AG09309 (cell line): Measurements from ENCODE around the gene RAPGEF4.

Source experiments
- DNase-seq: peaks from one replicate; pipeline ENCODE4 v3.0.0-alpha.2; 2010; ENCODE audit warnings: low read depth
- H3K4me3 ChIP-seq: 2 replicates; pipeline ENCODE4 v1.5.1; 2011; ENCODE audit warnings: mild to moderate bottlenecking, low read depth, low read length, moderate library complexity; ENCODE audit not compliant: control insufficient read depth
- TF ChIP-seq, protein P1 (sequence below): IDR thresholded peaks from 2 replicates; pipeline ENCODE4 v1.5.1; 2011; ENCODE audit warnings: mild to moderate bottlenecking, low read depth, low read length, inconsistent platforms; ENCODE audit not compliant: insufficient read depth, control insufficient read depth; ENCODE audit errors: missing control alignments

RAPGEF4 gene

GRCh38 chr2:172725746-172726145, 9.9 kb upstream of the RAPGEF4 start:
- DNase-seq: no peak
- TF ChIP-seq, protein P1, sequence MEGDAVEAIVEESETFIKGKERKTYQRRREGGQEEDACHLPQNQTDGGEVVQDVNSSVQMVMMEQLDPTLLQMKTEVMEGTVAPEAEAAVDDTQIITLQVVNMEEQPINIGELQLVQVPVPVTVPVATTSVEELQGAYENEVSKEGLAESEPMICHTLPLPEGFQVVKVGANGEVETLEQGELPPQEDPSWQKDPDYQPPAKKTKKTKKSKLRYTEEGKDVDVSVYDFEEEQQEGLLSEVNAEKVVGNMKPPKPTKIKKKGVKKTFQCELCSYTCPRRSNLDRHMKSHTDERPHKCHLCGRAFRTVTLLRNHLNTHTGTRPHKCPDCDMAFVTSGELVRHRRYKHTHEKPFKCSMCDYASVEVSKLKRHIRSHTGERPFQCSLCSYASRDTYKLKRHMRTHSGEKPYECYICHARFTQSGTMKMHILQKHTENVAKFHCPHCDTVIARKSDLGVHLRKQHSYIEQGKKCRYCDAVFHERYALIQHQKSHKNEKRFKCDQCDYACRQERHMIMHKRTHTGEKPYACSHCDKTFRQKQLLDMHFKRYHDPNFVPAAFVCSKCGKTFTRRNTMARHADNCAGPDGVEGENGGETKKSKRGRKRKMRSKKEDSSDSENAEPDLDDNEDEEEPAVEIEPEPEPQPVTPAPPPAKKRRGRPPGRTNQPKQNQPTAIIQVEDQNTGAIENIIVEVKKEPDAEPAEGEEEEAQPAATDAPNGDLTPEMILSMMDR: no peak
- H3K4me3 ChIP-seq: no peak overlapping the region

GRCh38 chr2:172726172-172726735, 9.4 kb upstream of the RAPGEF4 start:
- no peak overlapping the region for H3K4me3 ChIP-seq
- TF ChIP-seq, protein P1: no peak
- no peak for DNase-seq

DNA sequence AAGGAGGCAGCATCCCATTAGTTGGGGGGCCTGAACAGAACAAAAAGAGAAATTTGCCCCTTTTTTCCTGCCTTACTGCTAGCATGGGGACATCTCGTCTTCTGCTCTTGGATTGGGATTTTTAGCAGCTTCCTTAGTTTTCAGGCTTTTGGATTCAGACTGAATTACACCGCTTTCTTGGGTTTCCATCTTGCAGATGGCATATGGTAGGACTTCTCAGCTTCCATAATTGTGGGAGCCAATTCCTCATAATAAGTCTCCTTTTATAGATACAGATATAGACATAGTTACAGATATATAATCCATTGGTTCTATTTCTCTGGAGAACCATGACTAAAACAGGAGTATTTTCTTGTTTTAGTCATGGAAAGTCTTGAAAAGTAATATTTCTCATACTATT, 5.2 kb upstream of the RAPGEF4 start:
- no peak for DNase-seq
- H3K4me3 ChIP-seq: no peak overlapping the region
- TF ChIP-seq, protein P1: no peak

GRCh38 chr2:172734711-172735581, 699 bp upstream of the RAPGEF4 start:
- DNase-seq: no peak
- peak overlapping the region; percentile 40 for H3K4me3 ChIP-seq
- TF ChIP-seq, protein P1: no peak

DNA sequence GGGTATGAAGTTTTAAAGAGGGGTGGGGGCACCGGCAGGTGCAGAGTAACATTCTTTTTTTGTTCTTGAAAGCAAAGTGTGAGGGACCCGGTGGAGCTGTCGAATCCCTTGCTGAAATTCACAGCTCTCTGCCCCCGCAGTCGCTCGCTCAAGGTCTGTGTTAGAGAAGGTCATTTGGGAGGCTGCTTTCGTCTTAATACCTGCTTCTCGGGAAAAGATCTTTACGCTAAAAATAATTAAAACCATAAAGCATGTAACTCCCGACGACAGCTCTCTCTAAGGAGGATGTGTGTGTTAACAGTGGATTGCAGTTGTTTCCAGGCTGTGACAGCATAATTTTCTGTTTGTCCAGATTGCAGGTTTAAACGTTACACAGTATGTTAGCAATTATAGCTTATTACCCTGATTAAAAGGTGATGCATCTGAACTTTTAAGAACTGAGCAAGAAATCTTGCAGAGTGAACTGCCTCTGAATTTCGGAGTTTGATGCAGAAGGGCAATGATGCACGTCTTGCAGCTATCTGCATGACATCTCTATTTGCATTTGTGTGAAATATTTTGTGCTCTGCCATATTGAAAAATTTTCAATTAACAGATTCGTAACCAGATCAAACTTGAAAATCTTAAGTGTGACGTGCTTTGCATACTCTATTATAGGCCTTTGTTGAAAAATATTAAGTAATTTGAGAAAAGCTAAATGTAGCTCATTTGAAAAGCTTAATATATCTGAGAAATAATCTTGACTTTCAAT, 954 bp downstream of the RAPGEF4 start:
- no peak overlapping the region; the same call in 1 of the 2 replicates for H3K4me3 ChIP-seq
- TF ChIP-seq, protein P1: no peak

GRCh38 chr2:172739661-172740266, 4.1 kb downstream of the RAPGEF4 start:
- no peak overlapping the region for H3K4me3 ChIP-seq
- DNase-seq: no peak
- TF ChIP-seq, protein P1: no peak

More for the DNA sequence above, 954 bp downstream of the RAPGEF4 start:
- DNase-seq: no peak
